Measurements from ENCODE around the gene EMILIN3. TPM values are rescaled to one million over a fixed set of nuclear protein-coding genes. Genes with fewer than 3 reads are reported as not detected.

Gene EMILIN3
- total RNA-seq, 1 experiment from 2014 or later, result not detected

- no peaks in the 10 kb centered on the region for H3K36me3 ChIP-seq (ENCODE audit: control insufficient read depth in 1 of 2, insufficient read depth in 2 of 2, low read length in 2 of 2)
- H3K4me2 ChIP-seq (ENCODE audit: low read length), result peak overlapping the region; percentile 99
- TF ChIP-seq MAX (IDR thresholded peaks at IDR 0.05) (peak; percentile 93), ZFX (IDR thresholded peaks at IDR 0.05) (no peak), CTCF (IDR thresholded peaks at IDR 0.05 in 2 of 3, conservative IDR thresholded peaks at IDR 0.05 in 1 of 3; ENCODE audit: borderline replicate concordance in 1 of 3, insufficient read depth in 1 of 3, low read depth in 2 of 3, low read length in 2 of 3) (peak; percentile 93 to 96 (median 95)), RAD21 (IDR thresholded peaks at IDR 0.05; ENCODE audit: low read depth) (peak; percentile 99)
- peak; percentile 84 for ATAC-seq
- no peaks in the 10 kb centered on the region; the same call in 1 of the 2 replicates for H3K79me2 ChIP-seq (ENCODE audit: insufficient read depth, low read length)
- no peak overlapping the region for H3K27ac ChIP-seq (ENCODE audit: low read depth, low read length)
- no peaks in the 10 kb centered on the region for H3K9me3 ChIP-seq (ENCODE audit: control insufficient read depth in 1 of 2, insufficient read depth in 1 of 2, low read depth in 1 of 2, low read length in 2 of 2)
- BruUV-seq (replicated peaks), result no TSS peak
- peak overlapping the region; percentile 70 to 74 for H3K4me3 ChIP-seq (replicated peaks in 1 of 2; ENCODE audit: low read depth in 1 of 2, low read length in 2 of 2)
- POLR2A ChIA-PET, result interaction anchor here (1.0 to 1.1 kb wide), 2 partner anchors 77 to 205 kb away, joined by 3 to 4 read pairs; no protein-coding TSS in a partner anchor
- intact Hi-C loops (cut with micrococcal nuclease), result loop anchor here (1.0 to 2.0 kb wide), 5 partner anchors 108 to 372 kb away; no protein-coding TSS in a partner anchor
- H3K9me2 ChIP-seq (ENCODE audit: insufficient read depth), result no peaks in the 10 kb centered on the region
- peak; percentile 76 for DNase-seq (ENCODE audit: low read depth, low spot score)
- CTCF ChIA-PET, result interaction anchor here (0.6 to 3.4 kb wide), 18 partner anchors 10 to 377 kb away, joined by 3 to 83 read pairs (median 5); partner anchors contain the start of gene ZHX3
- H3K27me3 ChIP-seq (ENCODE audit: insufficient read depth, low read length), result no peaks in the 10 kb centered on the region
- H3K4me1 ChIP-seq (ENCODE audit: control insufficient read depth in 1 of 2, insufficient read depth in 2 of 2, low read length in 2 of 2), result peaks cover 6 to 21% of the 10 kb centered on the region in 2 experiments; a peak in 3 of 4 replicates
- H2AFZ ChIP-seq (ENCODE audit: low read depth, low read length, poor library complexity, severe bottlenecking), result peak overlapping the region; percentile 96
- peak overlapping the region; percentile 67 for H3K9ac ChIP-seq (ENCODE audit: low read length)
- no peaks in the 10 kb centered on the region for H4K20me1 ChIP-seq (ENCODE audit: insufficient read depth)
- RAD21 ChIA-PET (ENCODE audit: low non-redundant PET in 1 of 2, low total read pairs in 2 of 2, uncharacterized antibody in 2 of 2, unreplicated experiment in 2 of 2), result interaction anchor here (0.6 to 1.8 kb wide), 9 partner anchors 90 to 376 kb away, joined by 3 to 17 read pairs (median 5); no protein-coding TSS in a partner anchor
These were observed 26.7 kb downstream of the EMILIN3 start for GRCh38 chr20:41339957-41340326.

- intact Hi-C loops (cut with micrococcal nuclease), result no loop called here
- Histone ChIP-seq H3K4me3 (replicated peaks in 1 of 2; ENCODE audit: low read depth in 1 of 2, low read length in 2 of 2) (no peak overlapping the region), H2AFZ (ENCODE audit: low read depth, low read length, poor library complexity, severe bottlenecking) (no peak overlapping the region), H3K79me2 (ENCODE audit: insufficient read depth, low read length) (no peaks in the 10 kb centered on the region), H3K9me2 (ENCODE audit: insufficient read depth) (no peaks in the 10 kb centered on the region), H3K4me1 (ENCODE audit: control insufficient read depth in 1 of 2, insufficient read depth in 2 of 2, low read length in 2 of 2) (peaks cover 6 to 21% of the 10 kb centered on the region in 2 experiments; a peak in 3 of 4 replicates), H3K9me3 (ENCODE audit: control insufficient read depth in 1 of 2, insufficient read depth in 1 of 2, low read depth in 1 of 2, low read length in 2 of 2) (no peaks in the 10 kb centered on the region), H3K4me2 (ENCODE audit: low read length) (no peak overlapping the region), H3K27me3 (ENCODE audit: insufficient read depth, low read length) (no peaks in the 10 kb centered on the region), H3K27ac (ENCODE audit: low read depth, low read length) (no peak overlapping the region), H4K20me1 (ENCODE audit: insufficient read depth) (no peaks in the 10 kb centered on the region), H3K36me3 (ENCODE audit: control insufficient read depth in 1 of 2, insufficient read depth in 2 of 2, low read length in 2 of 2) (no peaks in the 10 kb centered on the region), H3K9ac (ENCODE audit: low read length) (no peak overlapping the region)
- RAD21 ChIA-PET (ENCODE audit: low non-redundant PET in 1 of 2, low total read pairs in 2 of 2, uncharacterized antibody in 2 of 2, unreplicated experiment in 2 of 2), result no interaction called here
- no peak for ATAC-seq
- BruUV-seq (replicated peaks), result no TSS peak
- POLR2A ChIA-PET, result interaction anchor here (0.6 kb wide), 1 partner anchor 303 kb away, joined by 4 read pairs; no protein-coding TSS in a partner anchor
- DNase-seq (ENCODE audit: low read depth, low spot score), result no peak
- TF ChIP-seq EZH2 (IDR thresholded peaks at IDR 0.05) (no peak), RAD21 (IDR thresholded peaks at IDR 0.05; ENCODE audit: low read depth) (no peak), JUND (IDR thresholded peaks at IDR 0.05) (no peak), POLR2AphosphoS5 (IDR thresholded peaks at IDR 0.05; ENCODE audit: low read depth, low read length) (no peak), EZH2phosphoT487 (IDR thresholded peaks at IDR 0.05; ENCODE audit: borderline replicate concordance) (no peak), ZFX (IDR thresholded peaks at IDR 0.05) (no peak), MAX (IDR thresholded peaks at IDR 0.05) (no peak), CTCF (IDR thresholded peaks at IDR 0.05 in 2 of 3, conservative IDR thresholded peaks at IDR 0.05 in 1 of 3; ENCODE audit: borderline replicate concordance in 1 of 3, insufficient read depth in 1 of 3, low read depth in 2 of 3, low read length in 2 of 3) (no peak), SP1 (IDR thresholded peaks at IDR 0.05; ENCODE audit: low read depth) (no peak), ATF3 (IDR thresholded peaks at IDR 0.05) (no peak), ELF1 (IDR thresholded peaks at IDR 0.05; ENCODE audit: borderline replicate concordance, low read depth) (no peak), SIN3A (IDR thresholded peaks at IDR 0.05; ENCODE audit: low read depth) (no peak)
- CTCF ChIA-PET, result no interaction called here
These were observed 29.7 kb downstream of the EMILIN3 start for GRCh38 chr20:41336711-41337492.
